GM21717 (cell line): ENCODE data around the gene FIBCD1.

Experiments used
- ATAC-seq: cut with Tn5 transposase; IDR thresholded peaks from one replicate; pipeline ENCODE4 v1.9.1; 2021; ENCODE audit warnings: mild to moderate bottlenecking, moderate library complexity; ENCODE audit not compliant: unreplicated experiment

FIBCD1 gene

GRCh38 chr9:130862747-130863146, 76.3 kb downstream of the FIBCD1 start:
- ATAC-seq: no peak

GRCh38 chr9:130862217-130862616, 76.8 kb downstream of the FIBCD1 start:
- no peak for ATAC-seq

- no peak for ATAC-seq
Observed at GRCh38 chr9:130861372-130862180, 77.5 kb downstream of the FIBCD1 start.

GRCh38 chr9:130860458-130861316, 78.4 kb downstream of the FIBCD1 start:
- ATAC-seq: no peak

- no peak for ATAC-seq
Observed at GRCh38 chr9:130858739-130859705, 80.0 kb downstream of the FIBCD1 start.

- ATAC-seq: no peak
Observed at GRCh38 chr9:130857864-130858738, 80.9 kb downstream of the FIBCD1 start.

DNA sequence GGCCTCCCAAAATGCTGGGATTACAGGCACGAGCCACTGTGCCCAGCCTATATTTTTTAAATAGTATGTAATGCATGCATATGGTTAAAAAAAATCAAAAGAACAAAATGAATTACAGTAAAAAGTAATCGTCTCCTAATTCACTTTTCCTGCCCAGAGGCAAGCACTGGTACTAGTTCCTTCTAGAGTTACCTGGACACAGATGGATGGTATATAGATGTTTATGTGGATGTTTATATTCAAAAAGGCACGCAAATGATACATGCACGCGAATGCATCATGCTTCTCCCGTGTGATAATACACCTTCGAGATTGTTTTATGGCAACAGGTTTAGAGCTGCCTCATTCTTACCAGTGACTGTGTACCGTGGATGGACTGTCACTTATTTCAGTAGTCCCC, 82.6 kb downstream of the FIBCD1 start:
- ATAC-seq: no peak

- ATAC-seq: no peak
Observed at GRCh38 chr9:130854835-130855234, 84.2 kb downstream of the FIBCD1 start.

GRCh38 chr9:130854092-130854491, 85.0 kb downstream of the FIBCD1 start:
- no peak for ATAC-seq

DNA sequence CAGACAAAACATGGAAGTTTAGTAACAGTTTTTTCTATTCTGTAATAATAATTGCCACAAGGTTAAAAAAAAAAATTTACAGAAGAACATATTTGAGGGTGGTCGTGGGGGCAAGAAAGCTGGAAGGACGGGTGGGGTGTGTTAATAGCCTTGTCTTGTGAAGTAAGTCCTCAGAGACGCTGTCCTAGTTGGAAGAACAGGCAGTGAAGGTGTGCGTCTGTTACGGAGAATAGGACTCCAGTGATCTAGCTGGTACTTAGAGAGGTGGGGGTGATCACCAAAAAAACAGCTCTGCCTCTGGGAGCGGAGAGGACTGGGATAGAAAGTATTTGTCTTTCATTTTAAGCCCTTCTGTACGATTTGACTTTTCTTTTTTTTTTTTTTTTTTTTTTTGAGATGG, 86.2 kb downstream of the FIBCD1 start:
- no peak for ATAC-seq
